ENCODE measurements around the gene SPACA1. TPM values are rescaled to one million over a fixed set of nuclear protein-coding genes. Genes with fewer than 3 reads are reported as not detected.

SPACA1 gene
- total and polyA plus RNA-seq, 9 of the 15 experiments (the other 6 are each of a cell fraction or from before 2014, with no cell fraction given): not detected

- no peak for TF ChIP-seq U2AF1 (optimal IDR thresholded peaks at IDR 0.05; ENCODE audit: low read depth, low read length)
- TF ChIP-seq SLC30A9 (CRISPR knock-in tag; IDR thresholded peaks at IDR 0.05): no peak
- TF ChIP-seq PHB (CRISPR knock-in tag; IDR thresholded peaks at IDR 0.05): no peak
- TF ChIP-seq CBX5 (IDR thresholded peaks at IDR 0.05; ENCODE audit: borderline replicate concordance, low read depth): peak; percentile 93
- TF ChIP-seq LCOR (CRISPR knock-in tag; IDR thresholded peaks at IDR 0.05): no peak
- no peak for TF ChIP-seq SUPT5H (IDR thresholded peaks at IDR 0.05)
- TF ChIP-seq STAT5B (CRISPR knock-in tag; IDR thresholded peaks at IDR 0.05): no peak
- no peak for TF ChIP-seq FOXA3 (CRISPR knock-in tag; conservative IDR thresholded peaks at IDR 0.05 in 1 of 2, IDR thresholded peaks at IDR 0.05 in 1 of 2)
- TF ChIP-seq ARID3A (IDR thresholded peaks at IDR 0.05; ENCODE audit: borderline replicate concordance, low read depth, low read length): no peak
- no peak for TF ChIP-seq MCM5 (IDR thresholded peaks at IDR 0.05; ENCODE audit: low read depth)
- peak; percentile 66 to 85 for TF ChIP-seq CBX3 (IDR thresholded peaks at IDR 0.05; ENCODE audit: borderline replicate concordance in 1 of 2, low read length in 2 of 2)
- TF ChIP-seq HMGN3 (IDR thresholded peaks at IDR 0.05; ENCODE audit: borderline replicate concordance, extremely low read depth, insufficient read length, low read depth, low read length): no peak
- no peak for TF ChIP-seq ZNF133 (CRISPR knock-in tag; IDR thresholded peaks at IDR 0.05)
- no peak for TF ChIP-seq ZNF586 (CRISPR knock-in tag; conservative IDR thresholded peaks at IDR 0.05)
- no peak for TF ChIP-seq XRCC4 (IDR thresholded peaks at IDR 0.05; ENCODE audit: extremely low read depth, insufficient read depth, insufficient read length)
- TF ChIP-seq BHLHE40 (IDR thresholded peaks at IDR 0.05; ENCODE audit: low read length): no peak
- no peak for TF ChIP-seq ZC3H4 (CRISPR knock-in tag; IDR thresholded peaks at IDR 0.05; ENCODE audit: borderline replicate concordance)
- TF ChIP-seq ZNF121 (CRISPR knock-in tag; conservative IDR thresholded peaks at IDR 0.05): no peak
- no peak for TF ChIP-seq GABPB2 (CRISPR knock-in tag; conservative IDR thresholded peaks at IDR 0.05)
- TF ChIP-seq SMAD4 (CRISPR knock-in tag; conservative IDR thresholded peaks at IDR 0.05): no peak
- TF ChIP-seq CREM (IDR thresholded peaks at IDR 0.05; ENCODE audit: low read depth): no peak
- TF ChIP-seq NCOA6 (IDR thresholded peaks at IDR 0.05): no peak
- TF ChIP-seq E2F3 (CRISPR knock-in tag; IDR thresholded peaks at IDR 0.05): no peak
- TF ChIP-seq RERE (CRISPR knock-in tag; IDR thresholded peaks at IDR 0.05; ENCODE audit: borderline replicate concordance): no peak
- TF ChIP-seq XRCC3 (IDR thresholded peaks at IDR 0.05): 0 out of 2 replicates have a peak, but pooled peaks have one; percentile 36
Observed at GRCh38 chr6:88031550-88031949, 16.1 kb upstream of the SPACA1 start (continued).

All from K562 (cell line).